Thyroid gland (tissue), 4 donors: ENCODE data around the gene COL5A3. TPM values are rescaled to one million over a fixed set of nuclear protein-coding genes. Genes with fewer than 3 reads are reported as not detected.

Experiments used
- DNase-seq, 2 donors: peaks; one replicate each; pipeline ENCODE4 v3.0.0-alpha.2; 2019
- H3K27ac ChIP-seq, 3 donors: fragments of 200-600 bp; sonication (generic); 1 replicate in 2 of 3; 2 replicates in 1 of 3; pipeline ENCODE4 v1.5.1; 2016 to 2019; ENCODE audit warnings: mild to moderate bottlenecking in 1 of 3, moderate library complexity in 1 of 3
- H3K27me3 ChIP-seq: fragments of 200-600 bp; sonication (generic); one replicate; pipeline ENCODE4 v1.5.1; 2019
- H3K36me3 ChIP-seq, 2 donors: fragments of 200-600 bp; sonication (generic); one replicate each; pipeline ENCODE4 v1.5.1; 2016 to 2019
- H3K4me1 ChIP-seq, 2 donors: fragments of 200-600 bp; sonication (generic); one replicate each; pipeline ENCODE4 v1.5.1; 2017 to 2019
- H3K4me3 ChIP-seq, 3 donors: fragments of 200-600 bp; sonication (generic); replicated peaks in 1 of 3; 1 replicate in 2 of 3; 2 replicates in 1 of 3; pipeline ENCODE4 v1.5.1; 2016; ENCODE audit warnings: mild to moderate bottlenecking in 1 of 3
- H3K9me3 ChIP-seq: fragments of 200-600 bp; sonication (generic); one replicate; pipeline ENCODE4 v1.5.1; 2017
- CTCF ChIP-seq, 6 experiments: fragments of 200-600 bp in 3 of 6; fragments of 450-650 bp in 3 of 6; sonication (generic) in 3 of 6; IDR thresholded peaks; one replicate each; pipeline ENCODE4 v1.5.1; 2016 to 2019; ENCODE audit warnings: antibody characterized with exemption in 6 of 6, mild to moderate bottlenecking in 2 of 6, inconsistent platforms in 1 of 6, moderate library complexity in 1 of 6
- POLR2A ChIP-seq, 2 donors: fragments of 450-650 bp; IDR thresholded peaks; one replicate each; pipeline ENCODE4 v1.6.1; 2017; ENCODE audit warnings: antibody characterized with exemption in 2 of 2, mild to moderate bottlenecking in 2 of 2, moderate library complexity in 1 of 2
- WGBS, 2 donors: methylation state at CpG; one replicate each; pipeline ENCODE4 v1.1.5; 2017; 5-methylcytosine and 5-hydroxymethylcytosine counted together
- intact Hi-C: fragments of 100-400 bp; cut with DNase I; formaldehyde crosslinking; loops from one replicate; pipeline ENCODE4 v1.15.1; 2023
- total RNA-seq, 4 donors: library from RNA; depleted of rRNA; stranded (reverse); fragments of >200 nt; gene quantifications; one replicate each; pipeline ENCODE4 v1.2.3, GENCODE V29; 2016

Gene COL5A3
- total RNA-seq = 10 to 100 TPM in 1 of 4 donors, 1 to 10 TPM in 3; 2.0 to 10.1 (median 5.3) TPM

GRCh38 chr19:10010247-10010691 lies at the start of gene COL5A3:
Gene COL5A3, minus strand, starts transcription at chr19:10010504. Its CDS starts 119 bp downstream, at chr19:10010385.
- WGBS, 2 donors = 0 to 2% methylated on average over 5 to 13 of the region's 38 CpGs
- intact Hi-C loops = no loop called here
- H3K4me1 ChIP-seq = peaks cover 0 to 4% of the 10 kb centered on the region in 2 donors
- peaks cover 4% of the 10 kb centered on the region for H3K27me3 ChIP-seq
- TF ChIP-seq POLR2A (IDR thresholded peaks at IDR 0.05) (no peak), CTCF (IDR thresholded peaks at IDR 0.05) (no peak)
- H3K4me3 ChIP-seq = peak within 1 kb of the TSS in 1 of 3 donors; percentile 21
- no peak within 1 kb of the TSS for H3K27ac ChIP-seq
- DNase-seq = peak in 1 of 2 donors; percentile 5
- H3K9me3 ChIP-seq = no peaks in the 10 kb centered on the region
- no peaks in the 10 kb centered on the region for H3K36me3 ChIP-seq

- H3K4me3 ChIP-seq = no peak overlapping the region
- no peaks in the 10 kb centered on the region for H3K9me3 ChIP-seq
- H3K27ac ChIP-seq = no peak overlapping the region
- no peaks in the 10 kb centered on the region for H3K4me1 ChIP-seq
- WGBS, 2 donors = 71 to 80% methylated on average over 16 to 19 of the region's 21 CpGs
- TF ChIP-seq POLR2A (IDR thresholded peaks at IDR 0.05) (no peak), CTCF (IDR thresholded peaks at IDR 0.05) (no peak)
- H3K27me3 ChIP-seq = no peaks in the 10 kb centered on the region
- no peaks in the 10 kb centered on the region for H3K36me3 ChIP-seq
- no peak for DNase-seq
- intact Hi-C loops = no loop called here
Measured at GRCh38 chr19:10052602-10053360, 42.5 kb upstream of the COL5A3 start.

GRCh38 chr19:10049626-10050025 lies 39.3 kb upstream of the COL5A3 start:
- H3K36me3 ChIP-seq = no peaks in the 10 kb centered on the region
- intact Hi-C loops = no loop called here
- 67 to 69% methylated on average over 1 to 2 of the region's 2 CpGs for WGBS, 2 donors
- H3K27me3 ChIP-seq = no peaks in the 10 kb centered on the region
- TF ChIP-seq POLR2A (IDR thresholded peaks at IDR 0.05) = no peak
- no peak for TF ChIP-seq CTCF (IDR thresholded peaks at IDR 0.05)
- H3K9me3 ChIP-seq = no peaks in the 10 kb centered on the region
- no peak for DNase-seq
- no peak overlapping the region for H3K4me3 ChIP-seq
- H3K4me1 ChIP-seq = no peaks in the 10 kb centered on the region
- H3K27ac ChIP-seq = no peak overlapping the region

- Histone ChIP-seq H3K9me3 (no peaks in the 10 kb centered on the region), H3K27ac (no peak overlapping the region), H3K4me3 (no peak overlapping the region), H3K4me1 (no peaks in the 10 kb centered on the region), H3K36me3 (no peaks in the 10 kb centered on the region), H3K27me3 (no peaks in the 10 kb centered on the region)
- WGBS, 2 donors = 43 to 67% methylated on average over 1 of the region's 1 CpG
- intact Hi-C loops = no loop called here
- DNase-seq = no peak
- TF ChIP-seq CTCF (IDR thresholded peaks at IDR 0.05) (no peak), POLR2A (IDR thresholded peaks at IDR 0.05) (no peak)
Measured at GRCh38 chr19:10045371-10045770, 35.1 kb upstream of the COL5A3 start.

GRCh38 chr19:10044390-10044789 lies 34.1 kb upstream of the COL5A3 start:
- DNase-seq = no peak
- H3K4me1 ChIP-seq = no peaks in the 10 kb centered on the region
- H3K27ac ChIP-seq = no peak overlapping the region
- TF ChIP-seq CTCF (IDR thresholded peaks at IDR 0.05) (no peak), POLR2A (IDR thresholded peaks at IDR 0.05) (no peak)
- WGBS, 2 donors = 81 to 91% methylated on average over 1 of the region's 1 CpG
- H3K4me3 ChIP-seq = no peak overlapping the region
- intact Hi-C loops = no loop called here
- H3K27me3 ChIP-seq = no peaks in the 10 kb centered on the region
- no peaks in the 10 kb centered on the region for H3K9me3 ChIP-seq
- no peaks in the 10 kb centered on the region for H3K36me3 ChIP-seq
